Esophagus muscularis mucosa (tissue), 4 donors: ENCODE data around the gene DIAPH3. TPM values are rescaled to one million over a fixed set of nuclear protein-coding genes. Genes with fewer than 3 reads are reported as not detected.

Experiments
- DNase-seq: peaks from one replicate; pipeline ENCODE4 v3.0.0-alpha.2; 2017; ENCODE audit errors: extremely low spot score
- H3K27ac ChIP-seq, 4 donors: fragments of 200-600 bp; sonication (generic); replicated peaks in 1 of 4; 1 replicate in 3 of 4; 2 replicates in 1 of 4; pipeline ENCODE4 v1.5.1; 2016 to 2019; ENCODE audit warnings: mild to moderate bottlenecking in 1 of 4
- H3K27me3 ChIP-seq, 4 donors: fragments of 200-600 bp; sonication (generic); one replicate each; pipeline versions ENCODE4 v1.5.1 to v1.6.0; 2016 to 2019
- H3K36me3 ChIP-seq, 4 donors: fragments of 200-600 bp; sonication (generic); one replicate each; pipeline ENCODE4 v1.5.1; 2016 to 2019
- H3K4me1 ChIP-seq, 4 donors: fragments of 200-600 bp; sonication (generic); one replicate each; pipeline ENCODE4 v1.5.1; 2016 to 2019
- H3K4me3 ChIP-seq, 4 donors: fragments of 200-600 bp; sonication (generic); 1 replicate in 2 of 4; 2 replicates in 2 of 4; pipeline ENCODE4 v1.5.1; 2016 to 2019; ENCODE audit warnings: mild to moderate bottlenecking in 4 of 4, moderate library complexity in 1 of 4
- H3K9me3 ChIP-seq, 4 donors: fragments of 200-600 bp; sonication (generic); 1 replicate in 3 of 4; 2 replicates in 1 of 4; pipeline ENCODE4 v1.5.1; 2016 to 2019
- CTCF ChIP-seq, 3 experiments: fragments of 200-600 bp in 2 of 3; fragments of 450-650 bp in 1 of 3; sonication (generic) in 2 of 3; IDR thresholded peaks; one replicate each; pipeline ENCODE4 v1.5.1; 2017 to 2019; ENCODE audit warnings: antibody characterized with exemption in 3 of 3, mild to moderate bottlenecking in 2 of 3, moderate library complexity in 1 of 3
- EP300 ChIP-seq: sonication (generic); formaldehyde crosslinking; IDR thresholded peaks from one replicate; pipeline ENCODE4 v1.6.1; 2017; ENCODE audit warnings: antibody characterized with exemption
- POLR2A ChIP-seq: fragments of 450-650 bp; IDR thresholded peaks from one replicate; pipeline ENCODE4 v1.6.1; 2017; ENCODE audit warnings: antibody characterized with exemption, moderate library complexity, mild to moderate bottlenecking, low read depth
- POLR2AphosphoS5 ChIP-seq, 2 donors: sonication (generic); formaldehyde crosslinking; IDR thresholded peaks; one replicate each; pipeline ENCODE4 v1.6.1; 2017; ENCODE audit warnings: antibody characterized with exemption in 2 of 2
- WGBS: methylation state at CpG from one replicate; pipeline ENCODE4 v1.1.5; 2018; 5-methylcytosine and 5-hydroxymethylcytosine counted together
- intact Hi-C: fragments of 100-400 bp; cut with DNase I; formaldehyde crosslinking; loops from one replicate; pipeline ENCODE4 v1.15.1; 2023
- total RNA-seq, 4 donors: library from RNA; depleted of rRNA; stranded (reverse); fragments of >200 nt; gene quantifications; one replicate each; pipeline versions ENCODE4 v1.1.0 to v1.2.1, GENCODE V29; 2016

The DIAPH3 gene
- total RNA-seq, 4 donors from 2014 or later: under 0.01 to 1.0 (median 0.41) TPM

- no peaks in the 10 kb centered on the region for H3K36me3 ChIP-seq
- no peak for DNase-seq
- intact Hi-C loops: no loop called here
- H3K4me1 ChIP-seq: no peaks in the 10 kb centered on the region
- WGBS: 91% methylated on average over 4 of the region's 4 CpGs
- no peaks in the 10 kb centered on the region for H3K27me3 ChIP-seq
- no peak overlapping the region for H3K4me3 ChIP-seq
- no peaks in the 10 kb centered on the region for H3K9me3 ChIP-seq
- no peak overlapping the region for H3K27ac ChIP-seq
- no peak for TF ChIP-seq CTCF (IDR thresholded peaks at IDR 0.05)
- no peak for TF ChIP-seq EP300
- no peak for TF ChIP-seq POLR2A
- no peak for TF ChIP-seq POLR2AphosphoS5 (IDR thresholded peaks at IDR 0.05)
These were observed 147.5 kb downstream of the DIAPH3 start for GRCh38 chr13:60016229-60016628.

- Histone ChIP-seq H3K4me1 (no peaks in the 10 kb centered on the region), H3K27me3 (no peaks in the 10 kb centered on the region), H3K36me3 (no peaks in the 10 kb centered on the region), H3K9me3 (no peaks in the 10 kb centered on the region), H3K27ac (no peak overlapping the region), H3K4me3 (no peak overlapping the region)
- 83% methylated on average over 6 of the region's 6 CpGs for WGBS
- intact Hi-C loops: no loop called here
- TF ChIP-seq POLR2A (no peak), POLR2AphosphoS5 (IDR thresholded peaks at IDR 0.05) (no peak), EP300 (no peak), CTCF (IDR thresholded peaks at IDR 0.05) (no peak)
- no peak for DNase-seq
These were observed 150.6 kb downstream of the DIAPH3 start for GRCh38 chr13:60013166-60013565.

GRCh38 chr13:60012488-60012887, 151.2 kb downstream of the DIAPH3 start:
- TF ChIP-seq POLR2AphosphoS5 (IDR thresholded peaks at IDR 0.05): no peak
- no peak for TF ChIP-seq CTCF (IDR thresholded peaks at IDR 0.05)
- TF ChIP-seq EP300: no peak
- TF ChIP-seq POLR2A: no peak
- 96% methylated on average over 1 of the region's 1 CpG for WGBS

GRCh38 chr13:60009300-60010253, 154.2 kb downstream of the DIAPH3 start:
- Histone ChIP-seq H3K9me3 (no peaks in the 10 kb centered on the region), H3K4me1 (no peaks in the 10 kb centered on the region), H3K27me3 (no peaks in the 10 kb centered on the region), H3K36me3 (no peaks in the 10 kb centered on the region), H3K27ac (no peak overlapping the region), H3K4me3 (no peak overlapping the region)
- TF ChIP-seq POLR2A (no peak), EP300 (no peak), CTCF (IDR thresholded peaks at IDR 0.05) (no peak), POLR2AphosphoS5 (IDR thresholded peaks at IDR 0.05) (no peak)
- DNase-seq: no peak
- WGBS: 83% methylated on average over 6 of the region's 6 CpGs
- intact Hi-C loops: no loop called here

More at GRCh38 chr13:60012488-60012887, 151.2 kb downstream of the DIAPH3 start:
- no peak overlapping the region for H3K27ac ChIP-seq
- no peak for DNase-seq
- intact Hi-C loops: no loop called here
- no peaks in the 10 kb centered on the region for H3K36me3 ChIP-seq
- H3K4me3 ChIP-seq: no peak overlapping the region
- H3K27me3 ChIP-seq: no peaks in the 10 kb centered on the region
- no peaks in the 10 kb centered on the region for H3K4me1 ChIP-seq
- H3K9me3 ChIP-seq: no peaks in the 10 kb centered on the region

- Histone ChIP-seq H3K9me3 (no peaks in the 10 kb centered on the region), H3K27ac (no peak overlapping the region), H3K27me3 (no peaks in the 10 kb centered on the region), H3K4me3 (no peak overlapping the region), H3K4me1 (no peaks in the 10 kb centered on the region), H3K36me3 (no peaks in the 10 kb centered on the region)
- WGBS: 83% methylated on average over 2 of the region's 2 CpGs
- no peak for DNase-seq
- no peak for TF ChIP-seq EP300
- no peak for TF ChIP-seq CTCF (IDR thresholded peaks at IDR 0.05)
- no peak for TF ChIP-seq POLR2A
- TF ChIP-seq POLR2AphosphoS5 (IDR thresholded peaks at IDR 0.05): no peak
- intact Hi-C loops: no loop called here
These were observed 161.8 kb downstream of the DIAPH3 start for GRCh38 chr13:60001889-60002288.
